Measurements from ENCODE around the gene PRPS2.

PRPS2 gene

GRCh38 chrX:12791257-12792228, at the start of gene PRPS2:
Gene PRPS2 (plus strand): TSS chrX:12791412. CDS start chrX:12791498, 86 bp downstream.
- Histone ChIP-seq H3K4me1 (ENCODE audit: control insufficient read depth in 1 of 2, insufficient read depth in 2 of 2, low read length in 2 of 2) (peaks cover 0 to 3% of the 10 kb centered on the region in 2 donors), H3K36me3 (ENCODE audit: control insufficient read depth in 1 of 2, insufficient read depth in 2 of 2, low read length in 2 of 2) (no peaks in the 10 kb centered on the region), H3K9me3 (ENCODE audit: control insufficient read depth in 1 of 2, low read length in 2 of 2) (no peaks in the 10 kb centered on the region), H3K27me3 (ENCODE audit: control insufficient read depth in 1 of 2, insufficient read depth in 2 of 2, low read length in 2 of 2) (no peaks in the 10 kb centered on the region), H3K9ac (ENCODE audit: low read depth in 1 of 2, low read length in 2 of 2) (peak within 1 kb of the TSS; percentile 32 to 48), H3K4me3 (ENCODE audit: low read depth in 1 of 2, low read length in 2 of 2) (peak within 1 kb of the TSS; percentile 68 to 71), H3K27ac (ENCODE audit: low read depth, low read length) (no peak within 1 kb of the TSS)

GRCh38 chrX:12741416-12741815, 49.8 kb upstream of the PRPS2 start:
- H3K27ac ChIP-seq (ENCODE audit: low read depth, low read length), result no peak overlapping the region
- no peaks in the 10 kb centered on the region for H3K4me1 ChIP-seq (ENCODE audit: control insufficient read depth in 1 of 2, insufficient read depth in 2 of 2, low read length in 2 of 2)
- H3K4me3 ChIP-seq (ENCODE audit: low read depth in 1 of 2, low read length in 2 of 2), result no peak overlapping the region
- no peaks in the 10 kb centered on the region for H3K9me3 ChIP-seq (ENCODE audit: control insufficient read depth in 1 of 2, low read length in 2 of 2)
- no peak overlapping the region for H3K9ac ChIP-seq (ENCODE audit: low read depth in 1 of 2, low read length in 2 of 2)
- no peaks in the 10 kb centered on the region for H3K27me3 ChIP-seq (ENCODE audit: control insufficient read depth in 1 of 2, insufficient read depth in 2 of 2, low read length in 2 of 2)
- no peaks in the 10 kb centered on the region for H3K36me3 ChIP-seq (ENCODE audit: control insufficient read depth in 1 of 2, insufficient read depth in 2 of 2, low read length in 2 of 2)

GRCh38 chrX:12747433-12747832, 43.8 kb upstream of the PRPS2 start:
- Histone ChIP-seq H3K9me3 (ENCODE audit: control insufficient read depth in 1 of 2, low read length in 2 of 2) (no peaks in the 10 kb centered on the region), H3K27me3 (ENCODE audit: control insufficient read depth in 1 of 2, insufficient read depth in 2 of 2, low read length in 2 of 2) (no peaks in the 10 kb centered on the region), H3K4me3 (ENCODE audit: low read depth in 1 of 2, low read length in 2 of 2) (no peak overlapping the region), H3K4me1 (ENCODE audit: control insufficient read depth in 1 of 2, insufficient read depth in 2 of 2, low read length in 2 of 2) (no peaks in the 10 kb centered on the region), H3K27ac (ENCODE audit: low read depth, low read length) (no peak overlapping the region), H3K9ac (ENCODE audit: low read depth in 1 of 2, low read length in 2 of 2) (no peak overlapping the region), H3K36me3 (ENCODE audit: control insufficient read depth in 1 of 2, insufficient read depth in 2 of 2, low read length in 2 of 2) (no peaks in the 10 kb centered on the region)

- no peak overlapping the region for H3K4me3 ChIP-seq (ENCODE audit: low read depth in 1 of 2, low read length in 2 of 2)
- no peaks in the 10 kb centered on the region for H3K27me3 ChIP-seq (ENCODE audit: control insufficient read depth in 1 of 2, insufficient read depth in 2 of 2, low read length in 2 of 2)
- H3K27ac ChIP-seq (ENCODE audit: low read depth, low read length), result no peak overlapping the region
- no peaks in the 10 kb centered on the region for H3K36me3 ChIP-seq (ENCODE audit: control insufficient read depth in 1 of 2, insufficient read depth in 2 of 2, low read length in 2 of 2)
- no peaks in the 10 kb centered on the region for H3K9me3 ChIP-seq (ENCODE audit: control insufficient read depth in 1 of 2, low read length in 2 of 2)
- H3K9ac ChIP-seq (ENCODE audit: low read depth in 1 of 2, low read length in 2 of 2), result no peak overlapping the region
- no peaks in the 10 kb centered on the region for H3K4me1 ChIP-seq (ENCODE audit: control insufficient read depth in 1 of 2, insufficient read depth in 2 of 2, low read length in 2 of 2)
Observed at GRCh38 chrX:12751887-12752286, 39.3 kb upstream of the PRPS2 start.

DNA sequence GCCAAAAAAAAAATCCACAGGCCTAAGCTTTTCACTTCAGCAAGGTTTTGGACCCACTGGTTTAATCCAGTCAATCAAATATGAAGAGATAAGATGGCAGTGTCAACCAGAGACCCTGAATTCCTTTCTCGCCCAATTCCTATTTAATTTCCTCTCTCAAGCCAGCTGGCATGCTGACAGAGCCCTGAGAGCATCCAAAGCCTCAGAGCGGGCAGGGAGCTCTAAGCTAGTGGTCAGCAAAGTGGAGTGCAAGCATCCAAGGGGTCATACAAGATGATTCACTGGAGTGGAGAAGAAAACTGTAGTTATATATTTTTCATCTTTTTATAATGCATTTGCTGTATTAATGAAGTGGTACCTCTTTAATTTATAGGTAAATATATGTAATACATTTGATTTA, 37.8 kb upstream of the PRPS2 start:
- Histone ChIP-seq H3K9ac (ENCODE audit: low read depth in 1 of 2, low read length in 2 of 2) (no peak overlapping the region), H3K27me3 (ENCODE audit: control insufficient read depth in 1 of 2, insufficient read depth in 2 of 2, low read length in 2 of 2) (no peaks in the 10 kb centered on the region), H3K9me3 (ENCODE audit: control insufficient read depth in 1 of 2, low read length in 2 of 2) (no peaks in the 10 kb centered on the region), H3K36me3 (ENCODE audit: control insufficient read depth in 1 of 2, insufficient read depth in 2 of 2, low read length in 2 of 2) (no peaks in the 10 kb centered on the region), H3K4me1 (ENCODE audit: control insufficient read depth in 1 of 2, insufficient read depth in 2 of 2, low read length in 2 of 2) (no peaks in the 10 kb centered on the region), H3K27ac (ENCODE audit: low read depth, low read length) (no peak overlapping the region), H3K4me3 (ENCODE audit: low read depth in 1 of 2, low read length in 2 of 2) (no peak overlapping the region)

GRCh38 chrX:12758291-12758690, 32.9 kb upstream of the PRPS2 start:
- Histone ChIP-seq H3K4me3 (ENCODE audit: low read depth in 1 of 2, low read length in 2 of 2) (no peak overlapping the region), H3K9me3 (ENCODE audit: control insufficient read depth in 1 of 2, low read length in 2 of 2) (no peaks in the 10 kb centered on the region), H3K4me1 (ENCODE audit: control insufficient read depth in 1 of 2, insufficient read depth in 2 of 2, low read length in 2 of 2) (no peaks in the 10 kb centered on the region), H3K36me3 (ENCODE audit: control insufficient read depth in 1 of 2, insufficient read depth in 2 of 2, low read length in 2 of 2) (no peaks in the 10 kb centered on the region), H3K27ac (ENCODE audit: low read depth, low read length) (no peak overlapping the region), H3K27me3 (ENCODE audit: control insufficient read depth in 1 of 2, insufficient read depth in 2 of 2, low read length in 2 of 2) (no peaks in the 10 kb centered on the region), H3K9ac (ENCODE audit: low read depth in 1 of 2, low read length in 2 of 2) (no peak overlapping the region)

GRCh38 chrX:12767856-12768255, 23.4 kb upstream of the PRPS2 start:
- Histone ChIP-seq H3K27ac (ENCODE audit: low read depth, low read length) (no peak overlapping the region), H3K36me3 (ENCODE audit: control insufficient read depth in 1 of 2, insufficient read depth in 2 of 2, low read length in 2 of 2) (no peaks in the 10 kb centered on the region), H3K4me1 (ENCODE audit: control insufficient read depth in 1 of 2, insufficient read depth in 2 of 2, low read length in 2 of 2) (no peaks in the 10 kb centered on the region), H3K4me3 (ENCODE audit: low read depth in 1 of 2, low read length in 2 of 2) (no peak overlapping the region), H3K27me3 (ENCODE audit: control insufficient read depth in 1 of 2, insufficient read depth in 2 of 2, low read length in 2 of 2) (no peaks in the 10 kb centered on the region), H3K9ac (ENCODE audit: low read depth in 1 of 2, low read length in 2 of 2) (no peak overlapping the region), H3K9me3 (ENCODE audit: control insufficient read depth in 1 of 2, low read length in 2 of 2) (no peaks in the 10 kb centered on the region)

DNA sequence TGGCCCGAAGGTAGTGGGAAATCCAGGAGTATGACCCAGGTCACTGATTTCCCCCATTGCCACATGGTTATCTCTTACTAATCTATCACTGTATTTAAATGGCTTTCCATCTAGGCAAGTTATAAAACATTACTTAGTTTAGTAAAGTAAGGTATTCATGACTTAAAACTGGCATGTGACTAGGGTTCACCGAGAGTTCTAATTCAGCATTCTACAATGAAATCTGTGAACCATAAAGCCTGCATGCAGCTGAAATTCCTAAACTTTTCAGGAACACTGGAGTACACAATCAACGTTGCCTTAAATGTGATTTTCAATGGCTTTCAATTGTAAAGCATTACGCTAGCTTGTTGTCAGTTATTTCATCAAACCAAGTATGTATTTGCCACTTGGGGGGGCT, 22.7 kb upstream of the PRPS2 start:
- Histone ChIP-seq H3K4me1 (ENCODE audit: control insufficient read depth in 1 of 2, insufficient read depth in 2 of 2, low read length in 2 of 2) (no peaks in the 10 kb centered on the region), H3K36me3 (ENCODE audit: control insufficient read depth in 1 of 2, insufficient read depth in 2 of 2, low read length in 2 of 2) (no peaks in the 10 kb centered on the region), H3K27me3 (ENCODE audit: control insufficient read depth in 1 of 2, insufficient read depth in 2 of 2, low read length in 2 of 2) (no peaks in the 10 kb centered on the region)

DNA sequence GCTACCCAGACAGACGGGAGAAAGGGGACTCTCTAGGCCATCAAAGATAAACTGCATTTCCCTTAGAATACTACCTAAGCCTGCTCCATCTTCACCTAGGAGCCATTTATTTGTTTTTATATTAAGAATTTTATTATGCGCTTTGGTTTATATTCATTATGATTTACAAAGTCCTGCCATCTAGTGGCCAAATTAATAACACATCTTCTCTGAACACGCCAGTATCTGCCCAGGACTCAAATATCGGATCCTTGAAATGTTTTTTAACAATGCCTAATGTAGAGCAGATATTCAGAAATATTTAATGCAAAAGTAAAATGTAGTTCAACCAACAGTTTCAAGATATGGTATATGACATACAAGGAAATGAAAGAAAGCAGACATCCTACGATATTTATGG, 20.8 kb upstream of the PRPS2 start:
- Histone ChIP-seq H3K4me1 (ENCODE audit: control insufficient read depth in 1 of 2, insufficient read depth in 2 of 2, low read length in 2 of 2) (no peaks in the 10 kb centered on the region), H3K36me3 (ENCODE audit: control insufficient read depth in 1 of 2, insufficient read depth in 2 of 2, low read length in 2 of 2) (no peaks in the 10 kb centered on the region), H3K4me3 (ENCODE audit: low read depth in 1 of 2, low read length in 2 of 2) (no peak overlapping the region), H3K27ac (ENCODE audit: low read depth, low read length) (no peak overlapping the region), H3K9ac (ENCODE audit: low read depth in 1 of 2, low read length in 2 of 2) (no peak overlapping the region), H3K27me3 (ENCODE audit: control insufficient read depth in 1 of 2, insufficient read depth in 2 of 2, low read length in 2 of 2) (no peaks in the 10 kb centered on the region), H3K9me3 (ENCODE audit: control insufficient read depth in 1 of 2, low read length in 2 of 2) (no peaks in the 10 kb centered on the region)

More for the DNA sequence above, 22.7 kb upstream of the PRPS2 start:
- H3K9ac ChIP-seq (ENCODE audit: low read depth in 1 of 2, low read length in 2 of 2), result no peak overlapping the region
- H3K9me3 ChIP-seq (ENCODE audit: control insufficient read depth in 1 of 2, low read length in 2 of 2), result no peaks in the 10 kb centered on the region
- no peak overlapping the region for H3K27ac ChIP-seq (ENCODE audit: low read depth, low read length)
- no peak overlapping the region for H3K4me3 ChIP-seq (ENCODE audit: low read depth in 1 of 2, low read length in 2 of 2)

DNA sequence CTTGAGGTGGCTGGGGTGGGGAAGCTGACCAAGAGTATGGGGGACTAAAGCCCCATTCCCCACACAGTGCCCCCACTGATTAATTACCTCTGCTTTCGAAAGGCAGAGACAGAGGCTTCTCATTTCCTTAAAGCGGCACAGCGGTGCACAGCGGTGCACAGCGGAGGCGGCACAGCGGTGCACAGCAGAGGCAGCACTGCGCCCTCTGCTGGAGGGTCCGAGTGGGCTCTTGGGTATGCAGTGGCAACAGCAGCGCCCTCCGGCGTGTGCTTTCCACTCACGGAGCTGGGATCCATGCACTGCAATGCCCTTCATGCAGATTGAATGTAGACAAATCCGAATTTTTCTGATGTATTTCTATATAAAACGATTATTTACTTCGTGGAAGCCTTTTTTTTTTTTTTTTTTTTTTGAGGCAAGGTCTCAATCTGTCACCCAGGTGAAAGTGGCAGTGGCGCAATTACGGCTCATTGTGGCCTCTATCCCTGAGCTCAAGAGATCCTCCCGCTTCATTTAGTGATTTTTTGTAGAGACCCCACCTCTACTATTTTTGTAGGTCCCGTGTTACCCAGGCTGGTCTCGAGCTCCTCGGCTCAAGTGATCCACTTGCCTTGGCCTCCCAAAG, 19.7 kb upstream of the PRPS2 start:
- no peaks in the 10 kb centered on the region for H3K9me3 ChIP-seq (ENCODE audit: control insufficient read depth in 1 of 2, low read length in 2 of 2)
- no peaks in the 10 kb centered on the region for H3K36me3 ChIP-seq (ENCODE audit: control insufficient read depth in 1 of 2, insufficient read depth in 2 of 2, low read length in 2 of 2)
- no peaks in the 10 kb centered on the region for H3K4me1 ChIP-seq (ENCODE audit: control insufficient read depth in 1 of 2, insufficient read depth in 2 of 2, low read length in 2 of 2)
- no peaks in the 10 kb centered on the region for H3K27me3 ChIP-seq (ENCODE audit: control insufficient read depth in 1 of 2, insufficient read depth in 2 of 2, low read length in 2 of 2)
- H3K9ac ChIP-seq (ENCODE audit: low read depth in 1 of 2, low read length in 2 of 2), result no peak overlapping the region
- no peak overlapping the region for H3K27ac ChIP-seq (ENCODE audit: low read depth, low read length)
- H3K4me3 ChIP-seq (ENCODE audit: low read depth in 1 of 2, low read length in 2 of 2), result no peak overlapping the region
